NCI-H2107 treated with DMSO at 0.1 percent for 48 hours (cell line): ENCODE results near the gene RBM17.
"Not testable (repeated sequence)": the region's sequence is repeated elsewhere in the genome, so short reads cannot be mapped to it uniquely, and the experiment has no call there.

Experiments used
- DNase-seq: peaks from one replicate; lab custom pipeline; 2025; ENCODE audit not compliant: unreplicated experiment; lab: John Stamatoyannopoulos, UW

RBM17 gene

DNA sequence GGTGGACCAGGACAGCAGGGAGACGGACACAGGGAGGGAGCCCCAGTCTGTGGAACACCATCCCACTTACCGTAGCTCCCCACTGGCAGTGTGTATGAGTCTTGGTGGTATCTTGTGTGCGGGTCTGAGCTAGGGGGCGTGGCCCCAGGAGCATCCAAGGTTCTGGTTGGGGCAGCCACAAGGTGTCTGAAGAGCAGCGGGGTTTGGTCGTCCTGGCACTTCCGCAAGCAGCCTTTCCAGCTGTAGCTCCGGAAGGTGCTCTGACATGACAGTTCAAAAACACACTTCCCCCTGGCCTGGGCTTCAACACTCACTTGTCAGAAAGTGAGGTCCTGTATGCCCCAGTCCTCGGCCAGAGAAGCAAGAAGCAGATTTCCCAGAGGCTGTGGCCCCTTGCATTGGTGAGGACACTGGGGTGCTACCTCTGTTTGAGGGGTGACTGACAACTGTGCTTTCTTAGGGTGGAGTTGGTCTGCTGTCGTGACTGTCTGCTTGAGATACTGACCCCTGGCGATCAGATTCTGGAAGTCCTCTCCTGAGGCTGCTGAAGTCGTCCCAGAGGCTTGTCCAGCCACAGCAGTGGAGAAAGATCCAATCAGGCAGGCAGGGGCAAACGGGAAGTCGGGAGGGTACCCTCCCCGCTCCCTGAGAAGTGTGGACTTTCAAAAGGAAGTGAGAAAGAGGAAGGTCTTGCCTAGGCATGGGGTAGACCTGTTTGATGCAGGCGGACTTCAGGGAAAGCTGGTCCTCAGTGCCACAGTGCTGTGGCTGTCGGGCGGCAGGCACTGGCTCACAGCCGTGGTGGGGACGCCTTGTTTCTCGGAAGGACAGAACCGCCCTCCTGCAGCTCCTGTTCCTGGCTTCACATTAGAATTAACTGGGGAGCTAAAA is 62.5 kb downstream of the RBM17 start:
- no peak for DNase-seq

- DNase-seq = no peak
Observed at GRCh38 chr10:6153845-6154244, 65.0 kb downstream of the RBM17 start.

GRCh38 chr10:6154566-6154965 is 65.7 kb downstream of the RBM17 start:
- no peak for DNase-seq

- no peak for DNase-seq
Observed at GRCh38 chr10:6158276-6158675, 69.4 kb downstream of the RBM17 start.

DNA sequence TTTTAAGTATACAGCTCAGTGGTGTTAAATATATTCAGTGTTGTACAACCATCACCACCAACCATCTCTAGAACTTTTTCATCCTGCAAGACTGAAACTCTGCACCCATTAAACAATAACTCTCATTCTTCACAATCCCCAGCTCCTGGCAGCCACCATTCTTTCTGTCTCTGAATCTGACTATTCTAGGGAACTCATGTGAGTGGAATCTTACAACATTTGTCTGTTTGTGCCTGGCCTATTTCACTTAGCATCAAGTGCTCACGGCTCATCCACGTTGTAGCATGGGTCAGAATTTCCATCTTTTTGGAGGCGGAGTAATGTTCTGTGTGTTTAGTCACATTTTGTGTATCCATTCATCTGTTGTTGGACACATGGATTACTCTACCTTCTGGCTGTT is 73.1 kb downstream of the RBM17 start:
- no peak for DNase-seq

DNA sequence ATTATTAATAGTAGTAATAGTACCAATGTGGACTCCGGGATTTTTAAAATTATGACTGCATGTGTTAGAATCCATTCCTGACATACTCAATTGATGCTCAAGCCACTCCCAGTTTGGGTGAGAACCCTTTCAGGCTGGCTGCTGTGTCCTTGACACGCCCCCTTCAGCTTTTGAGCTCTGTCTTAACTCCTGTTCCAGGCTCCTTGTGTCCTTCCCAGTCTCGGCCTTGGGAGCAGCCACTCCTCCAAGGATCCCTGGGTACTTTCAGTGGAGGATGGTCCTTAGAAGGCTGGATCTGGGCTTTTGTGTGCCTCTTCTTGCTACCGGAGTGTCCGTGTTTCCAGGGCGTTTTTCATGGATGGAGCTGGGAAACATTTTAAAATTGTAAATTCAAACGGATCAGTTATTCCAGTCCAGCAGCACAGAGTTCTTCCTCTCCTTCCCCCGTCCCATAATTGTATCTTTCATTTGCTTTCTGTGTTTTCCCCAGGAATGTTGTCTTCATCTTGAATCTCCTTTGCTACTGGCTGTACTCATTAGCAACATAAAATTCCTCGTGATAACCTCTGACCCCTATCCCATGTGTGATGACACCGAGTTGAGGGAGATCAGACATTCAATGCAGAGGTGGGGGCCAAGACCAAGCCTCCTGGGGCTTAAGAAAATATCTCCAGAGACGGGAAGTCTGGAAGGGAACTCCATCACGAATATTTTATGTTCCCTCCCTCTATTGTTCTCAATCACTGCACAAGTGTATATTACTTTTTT is 73.9 kb downstream of the RBM17 start:
- DNase-seq = no peak

DNA sequence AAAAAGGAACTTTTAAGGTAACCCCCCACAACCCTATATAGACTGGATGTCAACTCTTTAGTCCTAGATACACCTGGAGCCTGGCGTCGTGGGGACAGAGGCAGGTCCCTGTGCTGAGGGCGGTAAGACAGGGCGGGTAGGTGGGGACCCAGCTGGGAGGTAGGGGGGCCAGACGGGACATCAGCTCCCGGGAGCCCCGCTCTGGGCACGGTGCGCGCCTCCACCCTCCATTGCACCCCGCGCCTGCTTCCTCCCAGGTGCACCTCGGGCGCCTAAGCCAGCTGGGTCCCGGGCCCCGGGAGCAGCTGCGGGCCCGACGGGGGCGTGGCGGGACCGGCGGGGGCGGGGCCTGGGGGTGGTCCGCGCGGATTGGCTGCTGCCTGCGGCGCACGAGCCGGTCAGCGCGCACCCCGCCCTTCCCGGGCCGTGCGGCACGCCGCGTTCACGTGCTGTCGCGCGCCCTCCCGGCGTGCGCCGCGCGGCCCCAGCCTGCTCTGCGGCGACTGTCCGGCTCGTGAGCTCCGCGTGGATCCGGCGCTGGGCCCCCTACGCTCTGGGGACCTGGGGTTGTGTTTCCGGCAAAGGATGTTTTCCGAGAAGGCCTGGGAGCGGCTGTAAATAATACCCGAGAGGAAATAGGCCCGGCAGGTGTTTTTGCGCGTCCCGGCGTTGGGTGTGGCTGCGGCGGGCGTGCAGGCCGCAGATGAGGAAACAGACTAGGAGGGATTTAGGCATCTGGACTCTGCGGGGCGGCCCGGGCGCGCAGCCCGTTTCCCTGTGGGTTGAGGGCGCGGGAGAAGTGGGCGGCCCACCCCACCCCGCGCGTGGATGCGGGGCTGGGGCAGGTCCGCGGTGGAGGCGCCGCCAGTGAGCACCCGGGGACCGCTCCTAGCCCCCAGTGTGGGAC is 74.8 kb downstream of the RBM17 start:
- peak; percentile 37 for DNase-seq

DNA sequence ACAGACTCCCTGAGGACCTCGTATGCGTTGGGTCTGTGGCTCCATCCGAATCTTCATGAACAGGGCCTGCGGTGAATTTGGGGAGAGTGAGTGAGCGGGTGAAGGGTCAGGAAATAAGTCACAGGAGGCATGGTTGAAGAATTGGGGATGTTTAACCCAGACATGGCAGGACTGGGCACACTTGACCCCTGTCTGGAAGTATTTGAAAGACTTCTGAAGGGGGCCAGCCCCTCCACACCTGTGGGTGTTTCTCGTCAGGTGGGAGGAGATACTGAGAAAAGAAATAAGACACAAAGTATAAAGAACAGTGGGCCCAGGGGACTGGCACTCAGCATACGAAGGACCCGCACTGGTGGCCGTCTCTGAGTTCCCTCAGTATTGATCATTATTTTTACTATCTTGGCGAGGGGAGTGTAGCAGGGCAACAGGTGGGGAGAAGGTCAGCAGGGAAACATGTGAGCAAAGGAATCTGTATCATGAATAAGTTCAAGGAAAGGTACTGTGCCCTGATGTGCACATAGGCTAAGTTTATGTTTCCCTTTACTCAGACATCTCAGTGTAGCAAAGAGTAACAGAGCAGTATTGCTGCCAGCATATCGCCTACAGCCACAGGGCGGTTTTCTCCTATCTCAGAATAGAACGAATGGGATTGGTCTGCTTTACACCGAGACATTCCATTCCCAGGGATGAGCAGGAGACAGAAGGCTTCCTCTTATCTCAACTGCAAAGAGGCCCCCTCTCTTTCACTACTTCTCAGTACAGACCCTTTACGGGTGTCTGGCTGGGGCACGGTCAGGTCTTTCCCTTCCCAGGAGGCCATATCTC is 75.6 kb downstream of the RBM17 start:
- DNase-seq = no peak

GRCh38 chr10:6165221-6165725 is 76.4 kb downstream of the RBM17 start:
- no peak for DNase-seq

DNA sequence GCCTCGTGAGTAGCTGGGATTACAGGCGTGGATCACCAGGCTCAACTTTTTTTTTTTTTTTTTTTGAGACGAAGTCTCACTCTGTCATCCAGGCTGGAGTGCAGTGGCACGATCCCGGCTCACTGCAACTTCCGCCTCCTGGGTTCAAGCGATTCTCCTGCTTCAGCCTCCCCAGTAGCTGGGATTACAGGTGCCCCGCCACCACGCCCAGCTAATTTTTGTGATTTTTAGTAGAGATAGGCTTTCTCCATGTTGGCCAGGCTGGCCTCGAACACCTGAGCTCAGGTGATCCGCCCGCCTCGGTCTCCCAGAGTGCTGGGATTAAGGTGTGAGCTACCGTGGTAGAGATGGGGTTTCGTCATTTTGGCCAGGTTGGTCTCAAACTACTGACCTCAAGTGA is 77.1 kb downstream of the RBM17 start:
- DNase-seq = not testable (repeated sequence)
